Activated CD8-positive, alpha-beta memory T cell treated with anti-CD3 and anti-CD28 coated beads, Interleukin-2, amount 50 U/mL, for 24 hours (primary cell): Measurements from ENCODE around the gene PHACTR1.

Experiments
- DNase-seq: peaks from one replicate; pipeline ENCODE4 v3.0.0-alpha.2; 2020; ENCODE audit errors: extremely low read depth

PHACTR1 gene

GRCh38 chr6:13027207-13027606 is 310.6 kb downstream of the PHACTR1 start:
- no peak for DNase-seq

GRCh38 chr6:13030396-13030795 is 313.8 kb downstream of the PHACTR1 start:
- DNase-seq: no peak

- no peak for DNase-seq
Observed at GRCh38 chr6:13032566-13032965, 316.0 kb downstream of the PHACTR1 start.

- DNase-seq: no peak
Observed at GRCh38 chr6:13033145-13033544, 316.6 kb downstream of the PHACTR1 start.

DNA sequence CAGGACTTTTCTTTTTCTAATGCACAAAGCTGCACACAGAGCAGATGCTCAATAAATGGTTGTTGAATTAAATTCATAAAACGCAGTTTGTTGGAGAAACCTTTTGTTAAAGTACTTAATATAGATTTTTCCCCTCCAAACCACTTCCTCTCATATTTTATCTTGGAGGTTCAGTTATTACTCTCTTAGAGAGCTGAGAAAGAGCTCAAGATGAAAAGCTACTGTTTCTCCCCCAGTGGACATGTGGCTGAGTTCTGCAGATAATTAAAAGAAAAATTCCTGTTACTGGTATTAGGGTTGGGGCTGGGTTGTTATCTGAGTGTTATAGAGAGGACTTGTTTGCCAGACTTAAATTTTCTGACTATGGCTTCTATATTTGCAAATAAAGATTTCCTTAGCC is 317.7 kb downstream of the PHACTR1 start:
- no peak for DNase-seq

DNA sequence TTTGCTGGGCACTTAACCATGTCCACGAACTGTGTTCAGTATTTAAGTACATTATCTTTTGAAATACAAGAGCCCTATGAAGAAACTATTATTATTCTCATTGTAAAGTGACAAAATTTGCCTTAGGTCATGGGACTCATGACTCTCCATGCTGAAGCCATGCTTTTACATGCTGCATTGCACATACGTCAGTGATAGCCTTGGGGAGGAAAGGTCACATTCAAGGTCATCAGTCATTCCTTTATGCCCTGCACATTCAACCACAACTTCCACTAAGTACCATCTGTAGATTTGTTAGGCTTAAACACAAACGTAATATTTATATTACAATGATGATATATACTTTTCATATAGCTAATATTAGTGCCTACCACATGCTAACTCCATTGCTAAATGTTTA is 319.0 kb downstream of the PHACTR1 start:
- no peak for DNase-seq

GRCh38 chr6:13038315-13038714 is 321.7 kb downstream of the PHACTR1 start:
- DNase-seq: no peak

GRCh38 chr6:13038741-13039190 is 322.2 kb downstream of the PHACTR1 start:
- DNase-seq: no peak

- DNase-seq: no peak
Observed at GRCh38 chr6:13044390-13044789, 327.8 kb downstream of the PHACTR1 start.

GRCh38 chr6:13044896-13045295 is 328.3 kb downstream of the PHACTR1 start:
- no peak for DNase-seq

DNA sequence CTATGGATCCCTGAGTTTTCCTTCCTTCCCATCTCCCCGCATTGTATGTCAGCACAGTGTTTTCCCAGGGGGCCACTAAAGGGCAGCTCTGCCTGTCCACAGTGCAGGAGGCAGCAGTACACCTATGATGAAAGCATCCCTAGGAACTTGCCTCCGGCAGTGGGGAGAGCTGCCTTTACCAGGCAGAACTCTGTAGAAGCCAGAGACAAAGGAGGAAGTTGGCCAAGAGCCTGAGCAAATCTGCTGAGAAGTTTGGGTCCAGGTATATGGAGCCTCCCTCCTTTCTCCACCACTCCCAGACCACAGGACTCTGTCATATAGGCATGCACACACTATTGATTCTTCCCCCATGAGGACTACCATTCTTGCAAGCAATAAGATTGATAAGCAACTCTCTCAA is 329.1 kb downstream of the PHACTR1 start:
- no peak for DNase-seq

- no peak for DNase-seq
Observed at GRCh38 chr6:13046084-13046483, 329.5 kb downstream of the PHACTR1 start.

DNA sequence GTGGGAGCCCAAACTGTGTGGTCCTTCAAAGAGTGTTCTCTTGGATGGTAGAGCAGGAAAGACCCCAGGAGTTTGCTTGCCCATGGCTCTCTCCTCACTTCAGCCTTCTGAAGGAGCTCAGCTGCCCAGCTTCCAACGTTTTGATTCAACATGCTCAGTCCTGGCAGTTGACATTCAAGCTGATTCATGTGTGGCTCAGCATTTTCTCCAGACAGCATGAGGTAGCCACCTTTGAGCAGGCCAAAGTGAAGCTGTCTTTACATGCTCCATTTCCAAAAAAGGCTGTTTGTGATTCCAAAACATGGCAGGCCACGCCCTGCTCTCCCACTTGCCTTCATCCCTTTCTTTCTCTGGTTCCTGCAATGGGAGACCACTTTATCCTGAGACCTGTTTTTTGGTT is 331.5 kb downstream of the PHACTR1 start:
- DNase-seq: no peak

DNA sequence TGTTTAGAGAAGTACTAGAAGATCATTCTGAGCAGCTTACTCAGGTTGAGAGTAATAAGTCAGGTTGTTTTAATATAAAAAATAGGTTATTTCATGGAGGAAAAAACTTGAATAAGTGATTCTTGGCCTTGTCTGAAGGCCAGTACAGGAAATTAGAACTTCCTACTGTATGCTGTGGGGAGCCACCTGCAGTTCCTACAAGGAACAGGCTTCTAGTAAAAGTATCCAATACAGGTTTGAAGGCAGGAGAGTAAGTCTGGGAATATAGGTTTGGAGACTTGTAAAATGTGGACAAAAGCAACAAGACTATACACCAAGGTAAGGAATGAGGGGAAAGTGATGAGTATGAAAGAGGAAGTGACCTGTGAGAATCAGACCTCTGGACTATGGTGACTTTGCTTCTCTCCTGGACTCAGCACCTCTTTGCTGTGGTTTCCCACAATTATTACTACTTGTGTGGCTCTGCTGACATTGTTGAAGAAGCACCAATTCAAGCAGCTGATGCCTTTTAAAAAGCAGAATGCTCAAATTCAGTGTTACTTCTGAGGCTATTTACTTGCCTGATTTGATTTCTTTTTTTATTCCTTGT is 333.2 kb downstream of the PHACTR1 start:
- DNase-seq: no peak

DNA sequence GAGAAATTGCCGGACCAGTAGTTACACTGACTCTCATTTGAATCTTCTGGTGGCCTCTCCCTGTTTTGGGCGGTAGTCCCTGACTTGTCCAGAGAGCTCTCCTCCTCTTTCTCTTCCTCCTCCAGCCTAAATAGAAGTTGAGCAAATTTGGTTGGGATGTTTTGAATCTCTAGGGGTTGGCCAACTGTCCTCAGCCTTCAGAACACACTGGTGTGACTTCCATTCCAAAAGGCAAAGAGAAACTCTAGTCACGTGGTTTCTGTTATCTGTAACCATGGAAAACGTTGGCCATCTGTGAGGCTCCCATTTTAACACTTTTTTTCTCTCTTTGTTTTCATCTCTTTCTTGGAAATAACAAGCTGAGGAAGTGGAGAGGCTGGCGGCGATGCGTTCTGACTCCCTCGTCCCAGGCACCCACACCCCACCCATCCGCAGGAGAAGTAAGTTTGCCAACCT is 336.5 kb downstream of the PHACTR1 start:
- no peak for DNase-seq

GRCh38 chr6:13058051-13058450 is 341.5 kb downstream of the PHACTR1 start:
- no peak for DNase-seq

DNA sequence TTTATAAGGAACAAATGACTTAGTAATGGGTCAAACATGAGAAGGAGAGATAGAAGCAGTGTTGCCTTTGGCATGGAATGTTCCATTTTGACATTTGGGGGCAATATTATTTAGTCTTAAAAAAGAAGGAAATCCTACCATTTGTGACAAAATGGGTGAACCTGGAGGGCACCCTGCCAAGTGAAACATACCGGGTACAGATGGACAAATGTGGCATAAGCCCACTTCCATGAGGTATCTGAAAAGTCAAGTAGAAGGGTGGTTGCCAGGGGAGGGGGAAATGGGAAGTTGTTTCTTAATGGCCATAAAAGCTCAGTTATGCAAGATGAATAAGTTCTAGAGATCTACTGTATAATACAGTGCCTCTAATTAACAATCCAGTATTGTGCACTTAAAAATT is 342.5 kb downstream of the PHACTR1 start:
- no peak for DNase-seq

DNA sequence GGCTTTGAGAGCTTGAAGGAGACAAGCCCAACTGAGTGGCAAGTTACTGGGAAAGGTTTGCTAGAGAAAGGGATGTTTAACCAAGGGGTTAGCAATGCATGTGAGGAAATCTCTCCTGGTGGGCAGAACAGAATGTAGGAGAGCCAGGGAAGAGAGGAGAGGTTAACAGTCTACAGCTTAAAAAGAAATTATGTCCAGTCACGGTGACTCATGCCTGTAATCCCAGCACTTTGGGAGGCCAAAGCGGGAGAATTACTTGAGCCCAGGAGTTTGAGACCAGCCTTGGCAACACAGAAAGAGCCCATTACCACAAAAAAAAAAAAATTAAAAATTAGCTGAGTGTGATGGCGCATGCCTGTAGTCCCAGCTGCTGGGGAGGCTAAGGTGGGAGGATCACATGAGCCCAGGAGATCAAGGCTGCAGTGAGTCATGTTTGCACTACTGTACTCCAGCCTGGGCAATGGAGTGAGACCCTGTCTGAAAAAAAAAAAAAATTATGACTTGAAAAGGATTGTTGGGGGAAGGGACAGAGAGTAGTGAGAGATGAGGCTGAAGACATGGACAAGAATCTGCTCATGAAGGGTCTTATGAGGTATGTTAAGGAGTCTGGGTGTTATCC is 346.8 kb downstream of the PHACTR1 start:
- DNase-seq: no peak

- no peak for DNase-seq
Observed at GRCh38 chr6:13065581-13065980, 349.0 kb downstream of the PHACTR1 start.

- DNase-seq: no peak
Observed at GRCh38 chr6:13066050-13066449, 349.5 kb downstream of the PHACTR1 start.

GRCh38 chr6:13066820-13067219 is 350.3 kb downstream of the PHACTR1 start:
- no peak for DNase-seq

DNA sequence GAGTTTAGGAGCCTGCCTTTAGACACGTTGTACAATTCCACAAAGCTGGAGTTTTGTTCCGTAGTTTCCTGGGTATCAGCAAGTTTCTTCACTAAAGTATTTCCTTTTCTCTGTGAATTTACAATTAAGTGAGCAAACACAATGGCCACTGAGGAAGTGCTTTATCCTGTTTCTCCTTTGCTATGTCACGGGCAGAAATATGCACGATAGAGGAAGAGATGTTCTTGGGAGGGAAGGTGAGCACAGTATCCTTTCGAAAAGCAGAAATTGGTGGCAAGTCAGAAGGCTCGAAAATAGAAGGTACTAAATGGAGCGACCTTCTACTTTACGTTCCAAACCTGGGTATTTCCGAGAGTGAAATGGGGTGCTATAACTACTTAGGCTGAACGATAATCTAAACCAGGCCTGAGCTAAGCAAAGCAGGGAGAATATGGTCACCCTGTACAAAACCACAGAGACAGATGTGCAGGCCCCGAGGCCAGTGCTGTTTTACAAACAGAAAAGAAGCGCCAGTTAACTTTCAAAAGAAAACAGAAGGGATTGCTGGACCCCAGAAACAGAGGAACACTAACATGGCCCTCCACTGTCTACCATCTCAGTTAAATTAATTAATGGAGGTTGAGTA is 352.1 kb downstream of the PHACTR1 start:
- no peak for DNase-seq
